Activated T-cell treated with anti-CD3 and anti-CD28 coated beads, Interleukin-2, amount 50 U/mL, for 72 hours (primary cell): ENCODE results near the gene TIAM2. TPM values are rescaled to one million over a fixed set of nuclear protein-coding genes. Genes with fewer than 3 reads are reported as not detected.

Source experiments
- ATAC-seq, 2 donors: fragments of 150-1000 bp; cut with Tn5 transposase; replicated peaks in 1 of 2; 2 replicates each; pipeline ENCODE4 v1.10.0; 2021; ENCODE audit warnings: moderate library complexity in 2 of 2, mild to moderate bottlenecking in 1 of 2
- DNase-seq, 2 donors: peaks; one replicate each; pipeline ENCODE4 v3.0.0; 2021 to 2022; ENCODE audit warnings: mixed read lengths in 1 of 2
- H3K27ac Mint-ChIP-seq: one replicate; pipeline ENCODE4 v1.8.0; 2022; ENCODE audit warnings: mild to moderate bottlenecking, moderate library complexity, mixed read lengths
- H3K27me3 Mint-ChIP-seq: one replicate; pipeline ENCODE4 v1.8.0; 2022; ENCODE audit warnings: low read depth, mixed read lengths
- H3K36me3 Mint-ChIP-seq, 2 donors: one replicate each; pipeline ENCODE4 v1.8.0; 2022; ENCODE audit warnings: mixed read lengths in 2 of 2, mild to moderate bottlenecking in 1 of 2; ENCODE audit not compliant: insufficient read depth in 2 of 2
- H3K4me1 Mint-ChIP-seq: one replicate; pipeline ENCODE4 v1.8.0; 2022; ENCODE audit warnings: low read depth, mixed read lengths
- H3K4me3 Mint-ChIP-seq, 2 donors: one replicate each; pipeline ENCODE4 v1.8.0; 2022; ENCODE audit warnings: mild to moderate bottlenecking in 2 of 2, mixed read lengths in 2 of 2, moderate library complexity in 2 of 2
- H3K9me3 Mint-ChIP-seq, 2 donors: one replicate each; pipeline ENCODE4 v1.8.0; 2022; ENCODE audit warnings: mixed read lengths in 2 of 2
- total RNA-seq, 2 donors: library from RNA; stranded (reverse); gene quantifications; one replicate each; pipeline ENCODE4 v1.2.3, GENCODE V29; 2022

The TIAM2 gene
- total RNA-seq, 2 donors from 2014 or later = 8.3 to 9.7 TPM

GRCh38 chr6:154974485-154975149, 20.5 kb upstream of the TIAM2 start:
- DNase-seq (no peak), ATAC-seq (no peak)
- Mint-ChIP-seq H3K27me3 (no peaks in the 10 kb centered on the region), H3K9me3 (no peaks in the 10 kb centered on the region), H3K27ac (no peak overlapping the region), H3K36me3 (no peaks in the 10 kb centered on the region), H3K4me3 (no peak overlapping the region), H3K4me1 (no peaks in the 10 kb centered on the region)

- H3K36me3 Mint-ChIP-seq = no peaks in the 10 kb centered on the region
- H3K4me1 Mint-ChIP-seq = peaks cover 9% of the 10 kb centered on the region
- H3K4me3 Mint-ChIP-seq = no peak overlapping the region
- no peak overlapping the region for H3K27ac Mint-ChIP-seq
- no peaks in the 10 kb centered on the region for H3K27me3 Mint-ChIP-seq
- ATAC-seq (no peak), DNase-seq (no peak)
- H3K9me3 Mint-ChIP-seq = no peaks in the 10 kb centered on the region
Observed at GRCh38 chr6:154977588-154977987, 17.5 kb upstream of the TIAM2 start.

GRCh38 chr6:154980273-154981078, 14.6 kb upstream of the TIAM2 start:
- Mint-ChIP-seq H3K36me3 (no peaks in the 10 kb centered on the region), H3K9me3 (no peaks in the 10 kb centered on the region), H3K27me3 (no peaks in the 10 kb centered on the region), H3K27ac (no peak overlapping the region), H3K4me3 (no peak overlapping the region), H3K4me1 (peaks cover 9% of the 10 kb centered on the region)
- no peak for DNase-seq
- no peak for ATAC-seq

- ATAC-seq = no peak
- H3K27ac Mint-ChIP-seq = no peak overlapping the region
- H3K4me3 Mint-ChIP-seq = no peak overlapping the region
- H3K36me3 Mint-ChIP-seq = no peaks in the 10 kb centered on the region
- H3K4me1 Mint-ChIP-seq = peaks cover 9% of the 10 kb centered on the region
- no peak for DNase-seq
- H3K27me3 Mint-ChIP-seq = no peaks in the 10 kb centered on the region
- H3K9me3 Mint-ChIP-seq = no peaks in the 10 kb centered on the region
Observed at GRCh38 chr6:154981079-154981870, 13.8 kb upstream of the TIAM2 start.

- H3K27me3 Mint-ChIP-seq = no peaks in the 10 kb centered on the region
- no peaks in the 10 kb centered on the region for H3K9me3 Mint-ChIP-seq
- no peak overlapping the region for H3K4me3 Mint-ChIP-seq
- ATAC-seq (no peak), DNase-seq (no peak)
- H3K36me3 Mint-ChIP-seq = no peaks in the 10 kb centered on the region
- H3K4me1 Mint-ChIP-seq = peaks cover 9% of the 10 kb centered on the region
- H3K27ac Mint-ChIP-seq = no peak overlapping the region
Observed at GRCh38 chr6:154984146-154984545, 11.0 kb upstream of the TIAM2 start.

- no peaks in the 10 kb centered on the region for H3K36me3 Mint-ChIP-seq
Observed at GRCh38 chr6:154986787-154987235, 8.3 kb upstream of the TIAM2 start.

GRCh38 chr6:154989448-154989847, 5.7 kb upstream of the TIAM2 start:
- no peak for ATAC-seq
- H3K9me3 Mint-ChIP-seq = no peaks in the 10 kb centered on the region

More at GRCh38 chr6:154986787-154987235, 8.3 kb upstream of the TIAM2 start:
- ATAC-seq (no peak), DNase-seq (no peak)
- Mint-ChIP-seq H3K27me3 (no peaks in the 10 kb centered on the region), H3K4me3 (no peak overlapping the region), H3K27ac (no peak overlapping the region), H3K4me1 (no peaks in the 10 kb centered on the region), H3K9me3 (no peaks in the 10 kb centered on the region)

DNA sequence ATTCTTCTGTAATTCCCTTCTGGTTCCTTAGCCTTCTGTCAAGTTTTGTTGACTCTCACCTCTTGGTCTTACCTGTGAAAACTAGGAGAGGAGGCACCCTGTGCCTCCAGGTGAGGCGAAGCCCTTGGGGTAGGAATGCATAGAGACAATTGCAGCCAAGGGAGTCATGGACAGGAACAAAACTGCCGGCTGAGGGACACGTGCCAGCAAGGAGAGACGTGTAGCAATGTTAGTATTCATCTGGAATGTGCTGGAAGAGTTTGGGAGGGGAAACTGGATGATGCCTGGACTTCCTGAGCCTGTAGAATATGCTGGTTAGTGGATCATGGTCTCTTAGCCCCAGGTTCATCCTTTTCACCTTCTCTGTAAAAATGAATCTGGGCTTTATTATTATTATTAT, 3.9 kb upstream of the TIAM2 start:
- Mint-ChIP-seq H3K27me3 (peaks cover 4% of the 10 kb centered on the region), H3K4me1 (peaks cover 4% of the 10 kb centered on the region), H3K36me3 (no peaks in the 10 kb centered on the region), H3K27ac (no peak overlapping the region), H3K4me3 (no peak overlapping the region), H3K9me3 (no peaks in the 10 kb centered on the region)
- ATAC-seq (no peak), DNase-seq (no peak)

More at GRCh38 chr6:154989448-154989847, 5.7 kb upstream of the TIAM2 start:
- Mint-ChIP-seq H3K27me3 (no peaks in the 10 kb centered on the region), H3K36me3 (no peaks in the 10 kb centered on the region), H3K4me1 (no peaks in the 10 kb centered on the region), H3K27ac (no peak overlapping the region), H3K4me3 (no peak overlapping the region)
- DNase-seq = no peak

DNA sequence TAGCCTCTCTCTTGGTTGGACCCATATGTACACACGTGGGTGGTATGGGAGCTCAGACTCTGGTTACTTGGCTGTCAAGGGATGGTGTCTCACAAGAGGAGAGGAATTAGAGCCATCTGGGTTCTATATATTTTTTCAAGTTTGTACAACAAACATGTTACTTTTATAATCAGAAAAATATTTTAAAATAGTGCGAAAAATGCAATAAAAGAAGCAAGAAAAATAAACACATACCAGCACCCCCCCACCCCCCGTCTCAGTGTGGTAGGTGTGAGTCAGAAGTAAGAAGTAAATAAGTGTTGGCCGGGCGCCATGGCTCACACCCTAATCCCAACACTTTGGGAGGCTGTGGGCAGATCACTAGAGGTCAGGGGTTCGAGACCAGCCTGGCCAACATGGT, 2.1 kb upstream of the TIAM2 start:
- DNase-seq (no peak), ATAC-seq (no peak)
- Mint-ChIP-seq H3K4me1 (peaks cover 13% of the 10 kb centered on the region), H3K36me3 (no peaks in the 10 kb centered on the region), H3K9me3 (no peaks in the 10 kb centered on the region), H3K27ac (no peak overlapping the region), H3K4me3 (no peak overlapping the region), H3K27me3 (peaks cover 23% of the 10 kb centered on the region)

DNA sequence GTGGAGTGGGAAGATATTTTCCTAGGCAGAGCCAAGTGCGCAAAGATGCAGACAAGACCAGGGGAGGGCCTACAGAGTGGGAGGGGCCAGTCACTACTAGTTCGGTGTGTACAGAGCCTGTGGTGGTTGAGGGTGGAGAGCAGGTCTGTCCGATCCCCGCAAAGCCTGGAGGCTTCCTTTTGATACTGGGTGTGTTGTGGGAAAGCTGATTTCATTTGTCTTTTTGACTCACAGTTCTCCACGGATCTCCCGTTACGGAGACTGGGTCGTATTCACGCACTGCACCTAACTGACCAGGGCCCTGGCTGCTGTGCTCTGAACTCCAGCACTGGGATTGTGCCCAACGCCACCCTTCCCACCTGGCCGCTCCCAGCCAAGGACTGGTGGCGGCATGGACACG, 1.4 kb upstream of the TIAM2 start:
- Mint-ChIP-seq H3K9me3 (no peaks in the 10 kb centered on the region), H3K36me3 (no peaks in the 10 kb centered on the region), H3K4me3 (peak overlapping the region in 1 of 2 donors; percentile 2), H3K27ac (no peak overlapping the region), H3K4me1 (peaks cover 13% of the 10 kb centered on the region), H3K27me3 (peaks cover 29% of the 10 kb centered on the region)
- no peak for ATAC-seq
- no peak for DNase-seq

DNA sequence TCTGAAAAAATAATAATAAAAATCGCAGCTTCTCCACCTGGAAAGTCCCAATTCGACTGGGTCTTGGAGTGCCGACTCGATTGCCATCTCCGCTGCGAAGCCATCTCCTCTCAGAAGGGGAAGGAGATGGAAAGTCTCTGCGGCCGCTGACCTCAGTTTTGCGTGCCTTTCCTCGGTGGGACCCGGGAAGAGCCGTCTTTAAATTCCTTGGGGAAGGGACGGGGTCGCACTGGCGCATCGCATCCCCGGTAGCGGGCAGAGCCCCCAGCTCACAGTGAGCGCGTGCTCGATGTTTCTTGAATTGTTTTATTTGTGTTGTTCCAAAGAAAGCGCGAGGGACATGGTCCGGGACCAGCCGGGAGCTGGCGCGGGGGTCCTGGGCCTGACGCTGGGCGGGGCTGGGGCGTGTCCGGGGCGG, 270 bp upstream of the TIAM2 start:
- no peak for DNase-seq
- Mint-ChIP-seq H3K36me3 (no peaks in the 10 kb centered on the region), H3K27me3 (peaks cover 29% of the 10 kb centered on the region), H3K4me3 (peak overlapping the region; percentile 47 to 74), H3K9me3 (no peaks in the 10 kb centered on the region), H3K4me1 (peaks cover 13% of the 10 kb centered on the region), H3K27ac (no peak overlapping the region)
- ATAC-seq = no peak

GRCh38 chr6:154996016-154996590, 988 bp downstream of the TIAM2 start:
- H3K27ac Mint-ChIP-seq = no peak overlapping the region
- H3K36me3 Mint-ChIP-seq = no peaks in the 10 kb centered on the region
- peak overlapping the region; percentile 21 to 79 for H3K4me3 Mint-ChIP-seq
- H3K9me3 Mint-ChIP-seq = no peaks in the 10 kb centered on the region
- peaks cover 13% of the 10 kb centered on the region for H3K4me1 Mint-ChIP-seq
- H3K27me3 Mint-ChIP-seq = peaks cover 29% of the 10 kb centered on the region
- DNase-seq (no peak), ATAC-seq (no peak)
